Astrocyte (in vitro differentiated cells and primary cell): ENCODE data around the gene CACNA1A. TPM values are rescaled to one million over a fixed set of nuclear protein-coding genes. Genes with fewer than 3 reads are reported as not detected.

Source experiments
- DNase-seq: peaks from one replicate; pipeline ENCODE4 v3.0.0-alpha.2; 2010; ENCODE audit warnings: low read depth
- FAIRE-seq: peaks from 2 replicates; lab custom pipeline; 2011; peaks lifted over from hg19 to GRCh38; lab: Jason Lieb, UNC
- H2AFZ ChIP-seq: 2 replicates; pipeline ENCODE4 v1.6.0; 2012; ENCODE audit warnings: low read depth, low read length, inconsistent platforms
- H3K27ac ChIP-seq: 2 replicates; pipeline ENCODE4 v1.5.1; 2011; ENCODE audit warnings: low read depth, low read length, inconsistent platforms
- H3K27me3 ChIP-seq: 2 replicates; pipeline ENCODE4 v1.6.0; 2011; ENCODE audit warnings: low read length, inconsistent platforms; ENCODE audit not compliant: insufficient read depth
- H3K36me3 ChIP-seq: 2 replicates; pipeline ENCODE4 v1.5.1; 2011; ENCODE audit warnings: low read length, inconsistent platforms; ENCODE audit not compliant: insufficient read depth
- H3K4me1 ChIP-seq: 2 replicates; pipeline ENCODE4 v1.5.1; 2011; ENCODE audit warnings: low read length, inconsistent platforms; ENCODE audit not compliant: insufficient read depth
- H3K4me2 ChIP-seq: 2 replicates; pipeline ENCODE4 v1.6.0; 2012; ENCODE audit warnings: low read length, inconsistent platforms
- H3K4me3 ChIP-seq: 2 replicates; pipeline ENCODE4 v1.5.1; 2011; ENCODE audit warnings: low read depth, mild to moderate bottlenecking, low read length, inconsistent platforms; ENCODE audit not compliant: insufficient read depth
- H3K79me2 ChIP-seq: 2 replicates; pipeline ENCODE4 v1.6.0; 2012; ENCODE audit warnings: mild to moderate bottlenecking, low read length, inconsistent platforms; ENCODE audit not compliant: insufficient read depth
- H3K9ac ChIP-seq: 2 replicates; pipeline ENCODE4 v1.6.0; 2012; ENCODE audit warnings: mild to moderate bottlenecking, low read length, inconsistent platforms
- H3K9me3 ChIP-seq: 2 replicates; pipeline ENCODE4 v1.5.1; 2012; ENCODE audit warnings: low read depth, mild to moderate bottlenecking, low read length, inconsistent platforms; ENCODE audit not compliant: insufficient read depth
- H4K20me1 ChIP-seq: 2 replicates; pipeline ENCODE4 v1.6.0; 2012; ENCODE audit warnings: low read length, inconsistent platforms; ENCODE audit not compliant: insufficient read depth
- H3K27ac Mint-ChIP-seq: one replicate; pipeline ENCODE4 v1.8.0; 2021; ENCODE audit warnings: mild to moderate bottlenecking, mixed read lengths; ENCODE audit not compliant: unreplicated experiment
- H3K27me3 Mint-ChIP-seq: one replicate; pipeline ENCODE4 v1.8.0; 2021; ENCODE audit warnings: low read depth, mixed read lengths; ENCODE audit not compliant: unreplicated experiment
- H3K36me3 Mint-ChIP-seq: one replicate; pipeline ENCODE4 v1.8.0; 2021; ENCODE audit warnings: low read depth, mixed read lengths; ENCODE audit not compliant: unreplicated experiment
- H3K4me1 Mint-ChIP-seq: one replicate; pipeline ENCODE4 v1.8.0; 2021; ENCODE audit warnings: low read depth, mixed read lengths; ENCODE audit not compliant: unreplicated experiment
- H3K4me3 Mint-ChIP-seq: one replicate; pipeline ENCODE4 v1.8.0; 2021; ENCODE audit warnings: mild to moderate bottlenecking, moderate library complexity, mixed read lengths; ENCODE audit not compliant: unreplicated experiment
- H3K9me3 Mint-ChIP-seq: one replicate; pipeline ENCODE4 v1.8.0; 2021; ENCODE audit warnings: mild to moderate bottlenecking, mixed read lengths; ENCODE audit not compliant: unreplicated experiment
- EZH2 ChIP-seq: IDR thresholded peaks from 2 replicates; pipeline ENCODE4 v1.6.1; 2012; ENCODE audit warnings: mild to moderate bottlenecking, low read length, inconsistent platforms; ENCODE audit not compliant: insufficient read depth
- total RNA-seq: library from RNA; stranded (reverse); gene quantifications from 2 replicates; pipeline ENCODE4 v1.2.1, GENCODE V29; 2021
- TF ChIP-seq, protein P1 (sequence below): IDR thresholded peaks from 2 replicates; pipeline ENCODE4 v1.5.1; 2011; ENCODE audit warnings: low read depth, mild to moderate bottlenecking, inconsistent platforms, low read length, moderate library complexity; ENCODE audit not compliant: insufficient read depth

CACNA1A gene
- total RNA-seq, 1 donor from 2014 or later: 9.4 TPM

DNA sequence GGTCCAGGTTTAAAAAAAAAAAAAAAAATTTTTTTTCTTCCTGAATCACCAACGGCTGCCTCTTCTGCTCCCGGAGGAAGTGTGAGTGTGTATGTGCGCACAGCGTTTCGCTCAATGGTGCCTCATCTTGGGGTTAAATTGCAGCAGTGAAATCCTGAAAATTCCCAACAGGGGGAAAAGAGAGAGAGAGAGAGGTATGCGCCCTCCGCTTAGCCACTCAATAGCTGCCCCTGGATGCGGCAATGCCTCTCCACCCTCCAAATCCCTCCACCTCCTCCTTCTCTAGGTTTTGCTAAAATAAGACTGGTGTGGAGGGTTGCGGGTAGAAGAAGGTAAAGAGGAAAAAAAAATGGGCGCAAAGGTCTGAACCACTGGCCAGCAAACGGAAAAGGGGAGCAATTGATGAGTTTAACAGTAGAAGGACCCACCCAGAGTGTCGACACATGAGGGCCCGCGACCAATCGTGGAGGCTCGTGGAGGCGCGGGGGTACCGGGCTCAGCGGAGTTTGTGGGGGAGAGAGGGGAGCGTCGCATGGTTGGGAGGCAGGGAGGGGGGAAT is 853 bp upstream of the CACNA1A start:
- H2AFZ ChIP-seq: no peak overlapping the region
- H3K27ac Mint-ChIP-seq: peak overlapping the region; percentile 63
- H3K27me3 Mint-ChIP-seq: peaks cover 60% of the 10 kb centered on the region
- peak overlapping the region; percentile 84 for H3K4me3 Mint-ChIP-seq
- TF ChIP-seq, protein P1, sequence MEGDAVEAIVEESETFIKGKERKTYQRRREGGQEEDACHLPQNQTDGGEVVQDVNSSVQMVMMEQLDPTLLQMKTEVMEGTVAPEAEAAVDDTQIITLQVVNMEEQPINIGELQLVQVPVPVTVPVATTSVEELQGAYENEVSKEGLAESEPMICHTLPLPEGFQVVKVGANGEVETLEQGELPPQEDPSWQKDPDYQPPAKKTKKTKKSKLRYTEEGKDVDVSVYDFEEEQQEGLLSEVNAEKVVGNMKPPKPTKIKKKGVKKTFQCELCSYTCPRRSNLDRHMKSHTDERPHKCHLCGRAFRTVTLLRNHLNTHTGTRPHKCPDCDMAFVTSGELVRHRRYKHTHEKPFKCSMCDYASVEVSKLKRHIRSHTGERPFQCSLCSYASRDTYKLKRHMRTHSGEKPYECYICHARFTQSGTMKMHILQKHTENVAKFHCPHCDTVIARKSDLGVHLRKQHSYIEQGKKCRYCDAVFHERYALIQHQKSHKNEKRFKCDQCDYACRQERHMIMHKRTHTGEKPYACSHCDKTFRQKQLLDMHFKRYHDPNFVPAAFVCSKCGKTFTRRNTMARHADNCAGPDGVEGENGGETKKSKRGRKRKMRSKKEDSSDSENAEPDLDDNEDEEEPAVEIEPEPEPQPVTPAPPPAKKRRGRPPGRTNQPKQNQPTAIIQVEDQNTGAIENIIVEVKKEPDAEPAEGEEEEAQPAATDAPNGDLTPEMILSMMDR: no peak
- peak; percentile 38 for TF ChIP-seq EZH2
- H3K79me2 ChIP-seq: no peaks in the 10 kb centered on the region
- DNase-seq (no peak), FAIRE-seq (no peak)
- no peaks in the 10 kb centered on the region for H3K36me3 ChIP-seq
- peaks cover 4% of the 10 kb centered on the region for H3K4me1 Mint-ChIP-seq
- peaks cover 47% of the 10 kb centered on the region for H3K27me3 ChIP-seq
- H3K9ac ChIP-seq: no peak overlapping the region
- H4K20me1 ChIP-seq: no peaks in the 10 kb centered on the region
- H3K4me1 ChIP-seq: no peaks in the 10 kb centered on the region
- peak overlapping the region; percentile 10 for H3K4me3 ChIP-seq
- H3K9me3 Mint-ChIP-seq: no peaks in the 10 kb centered on the region
- H3K27ac ChIP-seq: no peak overlapping the region
- peak overlapping the region; percentile 77 for H3K4me2 ChIP-seq
- no peaks in the 10 kb centered on the region for H3K36me3 Mint-ChIP-seq
- H3K9me3 ChIP-seq: no peaks in the 10 kb centered on the region

DNA sequence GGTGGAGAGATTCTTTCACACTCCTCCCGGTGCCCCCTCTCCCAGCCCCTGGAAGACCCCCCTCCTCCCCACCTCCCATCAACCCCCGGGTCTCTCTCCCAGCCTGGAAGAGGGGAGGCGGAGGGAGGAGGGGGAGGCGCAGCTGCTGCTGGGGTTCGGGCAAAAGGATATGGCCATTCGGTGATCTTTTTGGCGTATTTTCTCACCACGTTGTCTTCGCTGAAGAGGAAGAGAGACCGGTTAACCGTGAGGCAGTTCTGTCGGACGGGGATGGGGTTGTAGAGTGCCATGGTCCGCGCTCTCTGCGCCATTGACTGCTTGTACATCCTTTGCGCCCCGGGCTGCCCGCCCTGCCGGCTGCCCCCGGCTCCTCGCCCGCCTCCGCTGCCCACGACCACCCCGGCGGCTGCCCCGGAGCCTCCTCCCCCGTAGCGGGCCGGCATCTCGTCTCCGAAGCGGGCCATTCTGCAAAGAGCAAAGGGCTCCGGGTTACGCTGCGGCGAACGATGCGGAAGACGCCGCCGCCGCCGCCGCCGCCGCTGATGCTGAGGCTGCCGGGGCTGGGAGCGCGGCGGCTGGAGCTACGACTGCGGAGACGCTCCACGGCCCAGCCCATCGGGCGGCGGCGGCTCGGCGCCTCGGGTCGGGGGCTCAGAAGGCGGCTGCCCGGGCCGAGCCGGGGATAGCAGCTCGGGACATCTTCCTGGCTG is 363 bp downstream of the CACNA1A start:
- no peaks in the 10 kb centered on the region for H3K9me3 Mint-ChIP-seq

More for the DNA sequence above, 363 bp downstream of the CACNA1A start:
- H4K20me1 ChIP-seq: no peaks in the 10 kb centered on the region
- H3K79me2 ChIP-seq: no peaks in the 10 kb centered on the region
- H3K27me3 ChIP-seq: peaks cover 42% of the 10 kb centered on the region
- peaks cover 4% of the 10 kb centered on the region for H3K4me1 Mint-ChIP-seq
- peaks cover 51% of the 10 kb centered on the region for H3K27me3 Mint-ChIP-seq
- DNase-seq (no peak), FAIRE-seq (no peak)
- no peak overlapping the region for H3K9ac ChIP-seq
- no peaks in the 10 kb centered on the region for H3K9me3 ChIP-seq
- H3K36me3 ChIP-seq: no peaks in the 10 kb centered on the region
- TF ChIP-seq, protein P1: no peak
- peak; percentile 47 for TF ChIP-seq EZH2
- H2AFZ ChIP-seq: peak overlapping the region; percentile 71
- H3K36me3 Mint-ChIP-seq: peaks cover under 1% of the 10 kb centered on the region
- H3K4me1 ChIP-seq: no peaks in the 10 kb centered on the region
- H3K4me2 ChIP-seq: peak overlapping the region; percentile 77
- peak overlapping the region; percentile 28 for H3K4me3 ChIP-seq
- no peak overlapping the region for H3K27ac ChIP-seq
- H3K27ac Mint-ChIP-seq: no peak overlapping the region
- H3K4me3 Mint-ChIP-seq: peak overlapping the region; percentile 79
